IPS-18c (cell line): ENCODE results near the gene TAGLN2.

Experiments
- H3K4me3 ChIP-seq: 2 replicates; pipeline ENCODE4 v1.7.0; 2013; ENCODE audit warnings: low read depth, mild to moderate bottlenecking, low read length, moderate library complexity; ENCODE audit not compliant: insufficient read depth
- H3K9me3 ChIP-seq: one replicate; pipeline ENCODE4 v1.6.1; 2013; ENCODE audit warnings: mild to moderate bottlenecking, low read length, moderate library complexity; ENCODE audit not compliant: control insufficient read depth, insufficient read depth

TAGLN2 gene

DNA sequence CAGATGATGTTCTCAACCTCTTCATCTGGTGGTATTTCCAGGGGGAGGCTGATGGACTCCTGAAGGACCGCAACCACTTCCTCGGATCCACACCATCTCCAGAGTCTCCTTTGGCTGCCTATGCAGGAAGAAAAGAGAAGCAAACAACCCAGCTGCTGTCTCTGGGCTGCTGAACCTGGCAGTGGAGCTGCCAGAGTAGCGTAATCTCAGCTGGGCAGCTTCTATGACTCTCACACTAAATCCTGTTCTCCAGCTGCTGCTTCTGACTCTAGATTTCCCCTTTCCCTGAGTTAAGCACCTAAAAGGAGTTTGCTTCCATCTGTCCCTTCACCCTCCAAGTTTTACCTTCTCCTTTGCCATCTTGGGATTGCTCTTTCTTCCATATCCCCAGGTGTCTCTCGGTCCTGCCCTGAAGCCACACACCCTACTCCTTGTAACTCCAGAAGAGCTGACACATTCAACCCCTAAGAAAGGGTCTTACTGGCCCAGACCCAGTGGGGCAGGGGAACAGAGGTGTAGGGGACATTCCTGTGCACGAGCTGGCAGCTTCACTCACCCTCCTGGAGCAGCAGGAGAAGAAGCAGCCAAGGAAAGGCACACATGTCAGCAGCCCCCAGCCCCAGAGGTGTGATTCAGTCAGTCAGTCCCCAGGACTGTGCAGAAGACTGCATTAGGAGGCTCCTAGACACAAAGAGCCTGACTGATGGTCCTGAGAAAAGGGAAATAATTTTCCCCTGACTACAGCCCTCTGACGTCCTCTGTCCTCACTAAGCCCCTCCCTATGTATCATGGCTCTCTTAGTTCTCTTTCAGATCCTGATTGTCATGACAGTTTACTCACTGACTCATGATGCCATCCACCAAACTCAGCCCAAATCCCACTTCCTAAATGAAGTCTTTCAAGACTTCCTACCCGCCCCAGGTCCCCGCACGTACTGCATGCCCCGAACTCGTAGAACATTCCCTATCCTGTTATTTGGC lies 28.5 kb upstream of the TAGLN2 start, which contains the start of gene SLAMF9:
Gene SLAMF9 (minus strand): TSS at position 702 of the 980 bp plus-strand sequence. CDS start 100 bp downstream, at position 602.
- Histone ChIP-seq H3K4me3 (no peak within 1 kb of the TSS), H3K9me3 (no peaks in the 10 kb centered on the region)

DNA sequence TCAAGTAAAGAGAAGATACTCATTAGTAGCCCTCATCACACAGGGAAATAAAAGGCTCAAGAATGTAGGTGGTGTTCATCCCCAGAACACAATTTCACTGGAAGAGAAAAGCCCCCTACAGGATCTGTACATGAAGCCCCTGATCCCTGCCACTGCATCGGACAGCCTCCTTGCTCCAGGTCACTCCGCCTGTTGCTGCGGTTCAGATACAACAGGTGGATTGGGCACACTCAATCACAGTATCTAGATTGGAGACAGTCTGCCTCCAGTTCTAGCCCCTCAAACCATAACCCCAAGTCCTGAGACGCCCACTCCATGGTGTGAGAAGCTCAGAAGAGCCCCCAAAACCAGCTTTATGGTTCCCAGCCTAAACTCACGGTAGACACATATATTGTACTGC lies 27.6 kb upstream of the TAGLN2 start:
- H3K9me3 ChIP-seq, result no peaks in the 10 kb centered on the region
- H3K4me3 ChIP-seq, result no peak overlapping the region

DNA sequence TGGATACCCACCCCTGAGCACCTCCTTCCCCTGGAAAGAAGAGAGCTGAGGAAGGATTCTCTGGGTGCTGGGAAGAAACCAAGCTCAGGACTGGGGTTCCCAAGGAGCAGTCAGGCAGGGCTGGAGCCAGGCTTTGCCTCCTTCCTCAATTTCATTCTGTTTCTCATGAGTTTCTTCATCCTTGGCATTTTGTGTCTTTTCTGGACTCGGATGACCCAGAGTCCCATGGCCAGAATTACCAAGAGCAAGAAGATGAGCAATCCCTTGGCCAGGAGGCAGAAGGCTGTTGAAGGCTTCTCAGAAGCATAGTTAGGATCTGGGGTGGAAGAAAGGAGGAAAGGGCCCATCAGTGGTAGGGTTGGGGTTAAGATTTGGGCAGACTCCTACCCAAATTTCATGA lies 26.2 kb upstream of the TAGLN2 start:
- Histone ChIP-seq H3K9me3 (no peaks in the 10 kb centered on the region), H3K4me3 (no peak overlapping the region)

DNA sequence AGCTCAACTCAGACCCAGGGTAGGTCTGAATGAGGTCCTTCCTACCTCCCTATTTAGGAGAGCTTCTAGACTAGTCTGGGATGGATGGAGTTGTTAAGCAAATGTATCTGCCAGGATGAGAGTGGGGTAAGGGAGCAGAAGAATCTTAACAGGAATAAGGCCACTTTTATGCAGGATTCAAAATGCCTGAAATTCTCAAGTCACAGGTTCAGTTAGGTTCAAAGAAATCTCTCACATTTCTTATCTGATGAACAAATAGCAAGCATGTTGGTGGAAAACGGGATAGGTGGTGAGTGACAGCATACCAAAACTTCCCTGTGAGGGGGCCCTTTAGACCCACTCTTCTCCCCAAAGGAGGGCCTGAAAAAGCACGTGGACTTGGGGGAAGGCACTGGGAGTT lies 25.7 kb upstream of the TAGLN2 start:
- no peak overlapping the region for H3K4me3 ChIP-seq
- no peaks in the 10 kb centered on the region for H3K9me3 ChIP-seq

DNA sequence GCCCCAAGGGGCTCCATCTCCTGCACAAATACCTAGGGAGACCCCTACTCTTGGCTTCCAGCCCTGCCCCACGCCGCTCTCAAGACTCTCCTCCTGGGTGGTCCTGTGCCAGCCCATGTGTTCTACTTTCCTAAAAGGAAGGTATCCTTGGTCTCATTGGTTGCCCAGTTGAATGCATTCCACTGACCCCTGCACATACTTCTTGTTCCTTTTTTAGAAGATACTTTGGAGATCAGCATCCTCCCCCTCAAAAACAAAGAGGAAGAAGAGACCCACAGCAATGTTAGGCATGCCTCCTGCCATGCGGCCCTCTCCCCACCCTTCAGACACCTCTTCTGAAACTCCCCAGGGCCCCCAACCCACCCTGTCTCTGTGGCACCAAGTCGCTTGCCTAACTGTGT lies 24.7 kb upstream of the TAGLN2 start:
- Histone ChIP-seq H3K9me3 (no peaks in the 10 kb centered on the region), H3K4me3 (no peak overlapping the region)

DNA sequence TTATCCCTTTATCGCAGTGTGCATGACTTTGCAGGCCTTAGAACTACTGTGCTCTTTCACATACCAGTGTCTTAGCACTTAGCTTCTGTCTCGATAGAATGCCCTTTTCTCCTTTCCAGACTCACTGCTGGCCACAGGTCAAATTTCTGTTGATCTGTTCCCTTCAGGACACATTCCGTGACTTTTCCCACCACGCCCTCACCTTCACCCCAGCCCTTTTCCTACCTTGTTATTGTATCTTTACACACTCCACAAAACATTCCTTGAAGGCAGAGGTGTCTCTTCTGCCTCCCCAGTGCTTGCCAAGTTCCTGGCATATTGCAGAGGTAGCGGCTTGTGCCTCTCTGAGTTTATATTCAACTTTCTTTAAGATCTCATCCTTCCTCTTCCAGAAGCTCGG lies 23.8 kb upstream of the TAGLN2 start:
- Histone ChIP-seq H3K4me3 (no peak overlapping the region), H3K9me3 (no peaks in the 10 kb centered on the region)

DNA sequence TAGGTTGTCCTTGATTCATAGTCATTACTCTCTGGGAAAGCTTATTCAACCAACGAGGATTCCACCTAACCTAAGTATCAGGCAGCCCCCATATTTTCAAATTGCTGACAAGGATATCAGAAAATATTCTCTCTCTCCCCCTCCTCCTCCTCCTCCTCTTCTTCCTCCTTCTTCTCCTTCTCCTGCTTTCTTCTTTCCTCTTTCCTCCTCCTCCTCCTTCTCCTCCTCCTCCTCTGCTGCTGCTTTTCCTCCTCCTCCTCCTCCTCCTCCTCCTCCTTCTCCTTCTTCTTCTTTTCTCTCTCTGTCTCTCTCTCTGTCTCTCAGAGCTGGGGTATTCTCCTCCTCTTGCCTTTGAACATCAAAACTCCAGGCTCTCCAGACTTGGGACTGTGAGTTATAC lies 22.6 kb upstream of the TAGLN2 start:
- H3K9me3 ChIP-seq, result no peaks in the 10 kb centered on the region
- no peak overlapping the region for H3K4me3 ChIP-seq

DNA sequence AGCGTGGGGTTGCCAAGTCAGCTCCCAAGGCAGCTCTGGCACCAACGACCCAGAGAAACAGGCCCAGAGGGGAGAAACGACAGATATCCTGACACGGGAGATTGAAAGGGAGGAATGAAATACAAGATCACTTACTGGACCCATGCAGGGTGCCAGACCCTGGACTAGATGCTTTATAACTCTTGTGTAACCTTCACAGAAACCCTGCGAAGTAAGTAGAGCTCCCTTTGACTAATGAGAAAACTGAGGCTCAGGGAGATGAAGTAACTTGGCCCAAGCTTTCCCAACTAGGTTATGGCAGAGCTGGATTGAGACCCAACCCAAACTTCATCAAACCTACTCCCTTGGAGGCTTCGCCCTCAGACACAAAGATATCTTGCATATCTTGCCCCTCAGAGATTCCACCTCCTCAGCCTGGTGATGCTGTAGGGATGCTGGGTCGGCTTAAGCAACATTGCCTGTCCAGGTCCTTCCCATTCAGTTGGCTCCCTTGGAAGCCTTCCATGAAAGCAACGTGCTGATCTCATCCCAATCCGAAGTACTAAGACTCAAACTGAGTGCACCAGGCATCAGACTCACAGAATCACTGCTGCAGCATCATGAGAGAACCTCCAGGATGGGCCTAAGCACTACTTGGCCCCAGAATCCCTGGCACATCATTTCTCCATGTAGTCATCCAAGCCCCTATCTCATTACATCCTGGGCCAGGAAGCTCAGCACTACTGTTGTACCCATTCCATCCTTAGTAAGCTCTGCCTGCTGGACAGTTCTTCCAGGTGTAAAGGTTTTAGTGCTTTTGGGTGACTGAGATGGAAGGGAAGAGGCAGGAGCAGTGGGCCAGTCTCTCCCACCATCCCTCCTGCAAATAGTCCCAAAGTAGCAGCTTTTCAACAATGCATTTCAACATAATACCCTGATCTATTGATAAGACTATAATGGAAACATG lies 21.2 kb upstream of the TAGLN2 start:
- H3K4me3 ChIP-seq, result peak overlapping the region; percentile 72

DNA sequence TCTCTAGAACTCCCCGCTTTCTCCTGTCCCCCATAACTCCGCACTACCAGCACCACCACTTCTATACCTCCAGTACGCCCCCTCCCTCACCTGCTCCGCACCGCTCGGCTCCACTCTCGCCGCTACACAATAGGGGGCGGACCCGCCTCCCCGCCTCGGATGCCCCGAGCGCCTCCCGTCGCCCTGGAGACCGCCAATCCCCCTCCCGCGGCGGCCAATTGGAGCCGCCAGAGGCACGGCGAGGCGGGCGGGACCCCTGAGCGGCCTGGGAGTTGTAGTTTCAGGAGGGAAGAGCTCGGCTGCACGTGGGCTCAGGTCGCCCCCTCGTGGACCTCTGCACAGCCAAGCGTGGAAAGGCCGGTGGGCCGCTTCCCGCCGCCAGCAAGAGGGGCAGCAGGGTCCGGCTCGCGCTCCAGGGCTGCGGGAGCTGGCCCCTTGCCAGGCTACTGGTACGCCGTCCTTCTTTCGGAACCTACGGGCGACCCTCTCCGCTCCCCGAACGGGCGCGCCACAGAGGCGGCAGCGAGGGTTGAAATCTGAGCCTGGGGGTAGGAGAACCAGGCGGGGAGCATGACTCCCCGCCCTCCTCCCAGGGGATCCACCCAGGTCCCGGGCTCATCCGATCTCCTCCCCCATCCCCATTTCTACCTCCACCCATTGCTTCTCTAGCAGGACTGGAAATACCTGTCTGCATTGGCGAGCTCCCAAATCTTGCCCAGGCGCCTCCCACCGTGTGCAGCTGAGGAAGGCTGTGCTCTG lies 20.4 kb upstream of the TAGLN2 start, which contains the start of gene IGSF9:
Gene IGSF9 (minus strand): TSS at position 131 of the 759 bp plus-strand sequence. CDS start 2,159 bp downstream, outside the sequence.
- no peaks in the 10 kb centered on the region for H3K9me3 ChIP-seq
- peak within 1 kb of the TSS; percentile 72 for H3K4me3 ChIP-seq

More for the DNA sequence above, 21.2 kb upstream of the TAGLN2 start:
- no peaks in the 10 kb centered on the region for H3K9me3 ChIP-seq

DNA sequence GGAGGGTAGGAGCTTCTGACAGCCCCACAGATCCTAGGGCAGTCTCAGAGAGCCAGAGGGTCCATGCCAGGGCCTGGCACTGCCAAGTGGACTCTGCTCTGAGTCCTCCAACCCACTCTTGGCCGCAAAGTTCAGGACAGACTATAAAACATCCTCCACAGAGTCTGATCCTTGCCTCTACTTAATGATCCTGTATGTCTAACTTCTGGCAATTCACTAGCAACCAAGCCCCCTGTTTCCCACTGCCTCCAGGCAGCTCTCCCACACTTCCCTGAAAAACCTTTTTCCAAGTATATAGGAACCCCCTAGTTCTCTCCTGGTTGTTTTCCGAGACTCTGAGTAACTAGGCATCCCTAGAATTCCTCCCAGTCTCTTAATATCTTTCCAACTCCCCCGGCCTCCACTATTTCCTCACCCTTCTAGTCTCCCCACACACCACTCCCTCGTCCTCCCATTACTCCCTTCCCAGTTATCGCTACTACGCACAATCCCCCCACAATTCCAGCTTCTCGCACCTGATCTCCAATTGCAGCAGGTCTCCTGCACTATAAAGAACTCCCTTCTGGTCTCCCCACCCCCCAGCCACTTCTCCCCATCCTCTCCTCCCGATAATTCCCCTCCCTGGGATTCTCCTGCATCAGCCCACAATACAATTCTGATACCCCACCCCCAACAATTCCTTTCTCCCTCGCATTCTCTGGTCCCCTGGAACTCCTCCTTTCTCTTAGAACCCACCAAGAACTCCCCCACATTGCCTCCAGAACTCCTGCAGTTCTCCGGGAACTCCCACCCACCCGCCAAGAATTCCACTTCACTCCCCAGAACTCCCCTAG lies 19.5 kb upstream of the TAGLN2 start:
- Histone ChIP-seq H3K4me3 (peak overlapping the region; percentile 72), H3K9me3 (no peaks in the 10 kb centered on the region)

DNA sequence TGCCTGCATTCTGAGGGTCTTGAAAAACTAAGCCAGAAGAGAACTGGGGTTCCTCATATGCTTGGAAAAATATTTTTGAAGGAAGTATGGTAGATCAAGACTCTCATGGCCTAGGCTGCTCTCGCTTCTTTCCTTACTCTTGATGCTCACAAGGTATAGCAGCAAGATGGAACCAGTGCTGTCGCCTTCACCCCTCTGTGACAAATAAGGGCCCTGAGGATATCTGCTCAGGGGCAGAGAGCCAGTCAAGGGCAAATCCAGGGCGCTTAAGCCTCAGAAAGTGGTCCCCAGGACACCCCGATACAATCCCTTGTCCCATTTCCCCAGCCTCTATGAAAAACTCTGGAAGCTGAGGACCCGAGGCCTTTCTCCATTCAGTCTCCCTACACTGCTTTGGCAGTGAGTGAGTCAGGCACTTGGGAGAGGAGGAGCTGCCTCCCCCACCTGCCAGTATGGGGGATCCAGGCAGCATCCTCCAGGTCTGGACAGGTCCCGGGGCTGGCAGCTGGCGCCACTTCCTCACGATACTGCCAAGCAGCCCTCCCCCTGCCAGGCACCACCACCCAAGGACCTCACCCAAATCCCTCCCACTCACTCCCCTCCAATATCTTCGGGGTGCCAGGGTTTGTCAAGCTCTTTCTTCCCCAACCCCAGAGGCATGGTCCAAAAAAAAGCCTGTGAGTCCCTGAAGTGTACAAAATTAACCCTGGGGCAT lies 18.8 kb upstream of the TAGLN2 start:
- Histone ChIP-seq H3K4me3 (peak overlapping the region; percentile 72), H3K9me3 (no peaks in the 10 kb centered on the region)

DNA sequence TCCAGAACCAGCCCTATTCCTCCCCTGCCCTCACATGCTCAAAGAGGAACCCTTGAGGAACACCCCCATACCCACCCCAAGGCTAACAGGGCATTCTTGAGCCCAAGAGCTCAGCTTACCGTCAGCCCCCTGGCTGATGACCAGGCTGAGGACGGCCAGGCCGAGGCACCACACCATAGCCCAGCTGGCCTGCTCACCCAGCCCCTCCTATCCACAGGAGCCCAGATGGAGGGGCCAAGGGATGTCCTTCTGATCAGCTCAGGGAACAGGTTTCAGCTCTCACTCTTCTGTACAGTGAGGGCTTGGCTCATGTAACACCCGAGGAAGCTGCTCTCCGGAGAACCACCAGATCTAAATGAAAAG lies 18.0 kb upstream of the TAGLN2 start:
- no peaks in the 10 kb centered on the region for H3K9me3 ChIP-seq
- no peak overlapping the region for H3K4me3 ChIP-seq

DNA sequence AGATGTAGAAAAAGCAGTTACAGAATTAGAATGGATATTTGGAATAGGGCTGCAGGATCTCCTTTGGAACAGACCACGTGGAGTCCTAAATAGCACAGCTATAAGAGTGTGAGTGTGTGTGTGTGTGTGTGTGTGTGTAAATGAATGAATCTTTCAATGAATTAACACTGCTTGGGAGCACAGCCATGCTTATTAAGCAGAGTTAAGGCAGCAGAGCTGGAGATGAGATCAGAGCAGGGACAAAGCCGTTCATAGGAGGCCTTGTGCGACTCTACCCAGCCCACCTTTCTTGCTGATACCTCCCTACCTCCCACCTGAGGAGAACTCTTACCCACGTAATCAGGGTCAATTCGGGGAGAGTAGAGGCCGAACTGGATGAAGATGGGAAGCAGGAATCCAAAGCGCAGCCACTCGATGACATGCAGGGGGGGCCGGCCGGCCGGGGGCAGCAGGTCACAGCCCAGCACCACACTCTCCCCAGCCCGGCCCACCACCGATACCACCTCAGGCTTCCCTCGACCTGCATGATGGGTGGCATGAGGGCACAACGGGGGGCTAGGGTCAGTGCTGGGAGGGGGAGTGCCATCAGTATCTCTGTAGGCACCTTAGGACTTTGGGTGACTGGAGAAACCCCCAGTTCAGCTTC lies 17.4 kb upstream of the TAGLN2 start:
- Histone ChIP-seq H3K9me3 (no peaks in the 10 kb centered on the region), H3K4me3 (no peak overlapping the region)

DNA sequence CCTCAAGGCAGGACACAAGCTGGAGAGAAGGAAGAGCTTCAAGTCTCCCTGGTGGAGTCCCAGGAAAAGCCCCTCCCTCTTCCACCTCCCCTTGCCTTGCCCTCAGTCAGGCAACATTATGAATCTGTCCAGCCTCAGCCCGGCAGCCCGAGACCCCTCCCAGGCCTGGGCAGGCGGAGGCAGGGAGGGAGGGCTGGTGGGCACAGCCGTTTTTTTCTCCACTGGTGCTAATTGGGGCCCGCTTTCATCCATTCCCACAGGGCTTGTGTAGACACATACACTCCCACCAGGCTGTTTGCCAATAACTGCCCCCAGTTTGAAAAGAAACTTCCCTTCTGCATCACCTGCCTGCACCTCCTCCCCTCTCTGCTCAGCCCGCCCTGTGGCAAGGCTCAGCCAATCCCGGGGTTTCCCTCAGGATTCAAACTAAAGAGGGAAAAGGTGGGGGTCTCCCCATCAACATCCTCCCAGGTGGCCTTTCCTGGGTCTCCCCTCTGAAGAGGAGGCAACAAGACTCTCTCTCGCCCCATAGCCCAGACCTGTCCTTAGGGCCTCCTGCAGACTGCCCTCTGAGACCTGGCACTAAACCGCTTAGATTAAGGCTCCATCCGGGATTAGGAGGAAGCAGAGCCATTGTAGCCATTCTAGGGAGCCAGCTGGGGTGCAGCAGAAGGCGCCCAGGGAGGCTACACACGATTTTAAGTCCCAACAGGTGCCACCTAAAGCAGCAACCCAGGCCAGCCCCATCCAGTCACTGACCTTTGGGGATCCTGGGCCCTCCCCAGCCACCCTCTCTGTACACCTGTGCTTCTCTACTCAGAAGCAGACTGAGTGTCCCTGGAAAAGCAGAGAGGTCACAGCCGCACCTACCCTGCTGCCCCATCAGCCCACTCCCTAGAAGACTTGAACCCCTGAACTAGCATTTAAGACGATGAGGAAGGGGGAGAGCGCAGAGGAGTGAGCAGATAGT lies 16.6 kb upstream of the TAGLN2 start:
- no peak overlapping the region for H3K4me3 ChIP-seq
- H3K9me3 ChIP-seq, result no peaks in the 10 kb centered on the region
